HepG2 (cell line): ENCODE measurements around the gene SHPK. TPM values are rescaled to one million over a fixed set of nuclear protein-coding genes. Genes with fewer than 3 reads are reported as not detected.
A peak's percentile ranks its signal among the peaks of the same experiment; 100 is the strongest.

Experiments
- GZF1 ChIP-seq: sonication (generic); formaldehyde crosslinking; IDR thresholded peaks from 2 replicates; pipeline ENCODE4 v1.5.1; 2020; ENCODE audit warnings: mild to moderate bottlenecking, missing genetic modification reagents
- HBP1 ChIP-seq: IDR thresholded peaks from 2 replicates; pipeline ENCODE4 v1.6.1; 2016; ENCODE audit warnings: low read depth, control low read depth
- IKZF1 ChIP-seq: fragments of 450-650 bp; IDR thresholded peaks from 2 replicates; pipeline ENCODE4 v1.7.1; 2016
- MXI1 ChIP-seq: IDR thresholded peaks from 3 replicates; pipeline ENCODE4 v1.6.1; 2012; ENCODE audit warnings: low read depth, low read length, inconsistent platforms, borderline replicate concordance
- PBX3 ChIP-seq: sonication (generic); formaldehyde crosslinking; IDR thresholded peaks from 2 replicates; pipeline ENCODE4 v1.8.1; 2023; ENCODE audit warnings: missing genetic modification reagents, inconsistent platforms, borderline replicate concordance
- SCMH1 ChIP-seq: sonication (generic); formaldehyde crosslinking; IDR thresholded peaks from 2 replicates; pipeline ENCODE4 v1.9.0; 2021; ENCODE audit warnings: missing genetic modification reagents, mild to moderate bottlenecking, borderline replicate concordance
- SRF ChIP-seq: IDR thresholded peaks from 2 replicates; pipeline ENCODE4 v1.6.1; 2011; ENCODE audit warnings: mild to moderate bottlenecking, low read depth, low read length, moderate library complexity
- UBTF ChIP-seq: sonication (generic); formaldehyde crosslinking; IDR thresholded peaks from 2 replicates; pipeline ENCODE4 v1.4.0; 2020; ENCODE audit warnings: mild to moderate bottlenecking, missing genetic modification reagents
- ZBTB34 ChIP-seq: sonication (generic); formaldehyde crosslinking; IDR thresholded peaks from 2 replicates; pipeline ENCODE4 v1.8.0; 2022; ENCODE audit warnings: mild to moderate bottlenecking, missing genetic modification reagents
- ZNF446 ChIP-seq: sonication (generic); formaldehyde crosslinking; IDR thresholded peaks from 2 replicates; pipeline ENCODE4 v1.5.0; 2020; ENCODE audit warnings: mild to moderate bottlenecking, missing genetic modification reagents
- ZNF629 ChIP-seq: sonication (generic); formaldehyde crosslinking; conservative IDR thresholded peaks from 2 replicates; pipeline ENCODE4 v1.5.0; 2020; ENCODE audit warnings: missing genetic modification reagents
- ZNF646 ChIP-seq: sonication (generic); formaldehyde crosslinking; IDR thresholded peaks from 2 replicates; pipeline ENCODE4 v1.9.0; 2021; ENCODE audit warnings: mild to moderate bottlenecking, missing genetic modification reagents
- ZSCAN31 ChIP-seq: sonication (generic); formaldehyde crosslinking; IDR thresholded peaks from 2 replicates; pipeline ENCODE4 v1.5.0; 2020; ENCODE audit warnings: low read depth, mild to moderate bottlenecking, missing genetic modification reagents
- polyA plus RNA-seq, 8 experiments: library from polyadenylated mRNA; depleted of rRNA in 3 of 8; stranded (reverse) in 7 of 8; unstranded in 1 of 8; fragments of >200 nt; fragmentation: Illumina TruSeq in 4 of 8; extraction: Trizol in 4 of 8; gene quantifications; 2 replicates each; pipeline versions ENCODE4 v1.2.1 to v1.2.3, GENCODE V29; 2011 to 2016; ENCODE audit warnings: low read depth in 4 of 8, missing spikeins in 1 of 8, mixed read lengths in 1 of 8; ENCODE audit not compliant: insufficient read depth in 1 of 8
- total RNA-seq, 5 experiments: library from RNA; depleted of rRNA; stranded (reverse); fragments of >200 nt; fragmentation: Illumina TruSeq; extraction: Trizol; gene quantifications; 2 replicates each; pipeline ENCODE4 v1.2.3, GENCODE V29; 2016; ENCODE audit warnings: low read depth in 1 of 5

The SHPK gene
- total and polyA plus RNA-seq, 2 of the 13 experiments (the other 11 are each of a cell fraction or from before 2014, with no cell fraction given): 16.2 to 30.9 TPM

GRCh38 chr17:3641717-3642486 lies 5.9 kb upstream of the SHPK start (continued):
- TF ChIP-seq UBTF (0 out of 2 replicates have a peak, but pooled peaks have one; percentile 19), ZBTB34 (no peak), SCMH1 (CRISPR knock-in tag) (no peak), ZNF646 (CRISPR knock-in tag) (no peak), ZSCAN31 (no peak), GZF1 (CRISPR knock-in tag) (no peak), MXI1 (no peak; the same call in 2 of the 3 replicates), ZNF446 (CRISPR knock-in tag) (no peak), HBP1 (CRISPR knock-in tag) (no peak), PBX3 (CRISPR knock-in tag) (no peak), IKZF1 (no peak), ZNF629 (CRISPR knock-in tag) (peak; percentile 93), SRF (no peak)
